ENCODE results near the gene RCVRN. TPM values are rescaled to one million over a fixed set of nuclear protein-coding genes. Genes with fewer than 3 reads are reported as not detected.

Gene RCVRN
- total RNA-seq, 1 experiment from 2014 or later: 0.06 TPM

- no peak for DNase-seq
- Histone ChIP-seq H3K27me3 (no peaks in the 10 kb centered on the region), H3K4me1 (no peaks in the 10 kb centered on the region), H3K36me3 (no peaks in the 10 kb centered on the region), H3K9me3 (replicated peaks) (no peaks in the 10 kb centered on the region), H3K4me3 (no peak overlapping the region), H3K27ac (no peak overlapping the region)
These were observed 7.6 kb downstream of the RCVRN start for GRCh38 chr17:9897372-9897968.

GRCh38 chr17:9895923-9896322, 9.1 kb downstream of the RCVRN start:
- Histone ChIP-seq H3K9me3 (replicated peaks) (no peaks in the 10 kb centered on the region), H3K27ac (no peak overlapping the region), H3K4me1 (no peaks in the 10 kb centered on the region), H3K27me3 (no peaks in the 10 kb centered on the region), H3K4me3 (no peak overlapping the region), H3K36me3 (no peaks in the 10 kb centered on the region)
- no peak for DNase-seq

- no peaks in the 10 kb centered on the region for H3K36me3 ChIP-seq
- no peaks in the 10 kb centered on the region for H3K9me3 ChIP-seq (replicated peaks)
- H3K4me1 ChIP-seq: no peaks in the 10 kb centered on the region
- no peak overlapping the region for H3K27ac ChIP-seq
- no peaks in the 10 kb centered on the region for H3K27me3 ChIP-seq
- no peak overlapping the region for H3K4me3 ChIP-seq
- DNase-seq: no peak
These were observed 10.8 kb downstream of the RCVRN start for GRCh38 chr17:9894231-9894630.

- H3K4me3 ChIP-seq: no peak overlapping the region
- no peak overlapping the region for H3K27ac ChIP-seq
- H3K27me3 ChIP-seq: no peaks in the 10 kb centered on the region
- no peaks in the 10 kb centered on the region for H3K4me1 ChIP-seq
- no peaks in the 10 kb centered on the region for H3K36me3 ChIP-seq
- no peak for DNase-seq
- no peaks in the 10 kb centered on the region for H3K9me3 ChIP-seq (replicated peaks)
These were observed 11.6 kb downstream of the RCVRN start for GRCh38 chr17:9893411-9894012.

GRCh38 chr17:9890124-9890523, 14.9 kb downstream of the RCVRN start:
- Histone ChIP-seq H3K4me1 (no peaks in the 10 kb centered on the region), H3K27ac (no peak overlapping the region), H3K27me3 (no peaks in the 10 kb centered on the region), H3K4me3 (no peak overlapping the region), H3K36me3 (no peaks in the 10 kb centered on the region), H3K9me3 (replicated peaks) (no peaks in the 10 kb centered on the region)
- peak; percentile 11 to 35 for DNase-seq

- Histone ChIP-seq H3K27me3 (no peaks in the 10 kb centered on the region), H3K4me1 (no peaks in the 10 kb centered on the region), H3K27ac (no peak overlapping the region), H3K4me3 (no peak overlapping the region), H3K36me3 (no peaks in the 10 kb centered on the region), H3K9me3 (replicated peaks) (no peaks in the 10 kb centered on the region)
- DNase-seq: no peak
These were observed 17.6 kb downstream of the RCVRN start for GRCh38 chr17:9887508-9887907.

GRCh38 chr17:9886141-9886930, 18.7 kb downstream of the RCVRN start:
- no peaks in the 10 kb centered on the region for H3K27me3 ChIP-seq
- no peaks in the 10 kb centered on the region for H3K9me3 ChIP-seq (replicated peaks)
- H3K4me3 ChIP-seq: no peak overlapping the region
- no peaks in the 10 kb centered on the region for H3K4me1 ChIP-seq
- H3K36me3 ChIP-seq: no peaks in the 10 kb centered on the region
- H3K27ac ChIP-seq: no peak overlapping the region
- DNase-seq: no peak

GRCh38 chr17:9883451-9883850, 21.6 kb downstream of the RCVRN start:
- DNase-seq: no peak
- H3K27me3 ChIP-seq: no peaks in the 10 kb centered on the region
- H3K4me1 ChIP-seq: no peaks in the 10 kb centered on the region
- no peaks in the 10 kb centered on the region for H3K36me3 ChIP-seq
- no peak overlapping the region for H3K27ac ChIP-seq
- no peaks in the 10 kb centered on the region for H3K9me3 ChIP-seq (replicated peaks)
- no peak overlapping the region for H3K4me3 ChIP-seq

- Histone ChIP-seq H3K4me1 (no peaks in the 10 kb centered on the region), H3K27ac (no peak overlapping the region), H3K36me3 (no peaks in the 10 kb centered on the region), H3K27me3 (no peaks in the 10 kb centered on the region), H3K4me3 (no peak overlapping the region), H3K9me3 (replicated peaks) (no peaks in the 10 kb centered on the region)
- DNase-seq: no peak
These were observed 24.5 kb downstream of the RCVRN start for GRCh38 chr17:9880582-9880999.

GRCh38 chr17:9878786-9879525, 26.1 kb downstream of the RCVRN start:
- H3K4me3 ChIP-seq: no peak overlapping the region
- H3K27ac ChIP-seq: no peak overlapping the region
- no peaks in the 10 kb centered on the region for H3K27me3 ChIP-seq
- H3K9me3 ChIP-seq (replicated peaks): no peaks in the 10 kb centered on the region
- H3K36me3 ChIP-seq: no peaks in the 10 kb centered on the region
- no peak for DNase-seq
- no peaks in the 10 kb centered on the region for H3K4me1 ChIP-seq

GRCh38 chr17:9878356-9878755, 26.7 kb downstream of the RCVRN start:
- Histone ChIP-seq H3K27me3 (no peaks in the 10 kb centered on the region), H3K9me3 (replicated peaks) (no peaks in the 10 kb centered on the region), H3K27ac (no peak overlapping the region), H3K4me1 (no peaks in the 10 kb centered on the region), H3K4me3 (no peak overlapping the region), H3K36me3 (no peaks in the 10 kb centered on the region)
- DNase-seq: no peak

GRCh38 chr17:9875441-9875840, 29.6 kb downstream of the RCVRN start:
- no peak for DNase-seq
- no peak overlapping the region for H3K27ac ChIP-seq
- H3K4me3 ChIP-seq: no peak overlapping the region

GRCh38 chr17:9874722-9875121, 30.3 kb downstream of the RCVRN start:
- no peaks in the 10 kb centered on the region for H3K4me1 ChIP-seq
- no peak for DNase-seq

More at GRCh38 chr17:9875441-9875840, 29.6 kb downstream of the RCVRN start:
- Histone ChIP-seq H3K36me3 (no peaks in the 10 kb centered on the region), H3K27me3 (no peaks in the 10 kb centered on the region), H3K9me3 (replicated peaks) (no peaks in the 10 kb centered on the region), H3K4me1 (no peaks in the 10 kb centered on the region)

GRCh38 chr17:9872852-9873251, 32.2 kb downstream of the RCVRN start:
- no peak overlapping the region for H3K27ac ChIP-seq
- DNase-seq: no peak
- H3K4me3 ChIP-seq: no peak overlapping the region
- no peaks in the 10 kb centered on the region for H3K36me3 ChIP-seq
- no peaks in the 10 kb centered on the region for H3K9me3 ChIP-seq (replicated peaks)
- no peaks in the 10 kb centered on the region for H3K27me3 ChIP-seq
- H3K4me1 ChIP-seq: no peaks in the 10 kb centered on the region

More at GRCh38 chr17:9874722-9875121, 30.3 kb downstream of the RCVRN start:
- no peaks in the 10 kb centered on the region for H3K36me3 ChIP-seq
- H3K27ac ChIP-seq: no peak overlapping the region
- no peak overlapping the region for H3K4me3 ChIP-seq
- H3K9me3 ChIP-seq (replicated peaks): no peaks in the 10 kb centered on the region
- no peaks in the 10 kb centered on the region for H3K27me3 ChIP-seq

- no peak overlapping the region for H3K4me3 ChIP-seq
- H3K9me3 ChIP-seq (replicated peaks): no peaks in the 10 kb centered on the region
- H3K27me3 ChIP-seq: no peaks in the 10 kb centered on the region
- H3K36me3 ChIP-seq: no peaks in the 10 kb centered on the region
- no peak overlapping the region for H3K27ac ChIP-seq
- no peaks in the 10 kb centered on the region for H3K4me1 ChIP-seq
- DNase-seq: no peak
These were observed 36.5 kb downstream of the RCVRN start for GRCh38 chr17:9868552-9868951.

All from SJCRH30 (cell line).